Amygdala (tissue), 56 donors: ENCODE data around the gene ENTREP3.
A peak's percentile ranks its signal among the peaks of the same experiment; 100 is the strongest.
"Not testable (repeated sequence)": the region's sequence is repeated elsewhere in the genome, so short reads cannot be mapped to it uniquely, and the experiment has no call there.

ENCODE experiments used
- DNase-seq, 56 donors: peaks; one replicate each; lab custom pipeline; 2025; lab: John Stamatoyannopoulos, UW

ENTREP3 gene

DNA sequence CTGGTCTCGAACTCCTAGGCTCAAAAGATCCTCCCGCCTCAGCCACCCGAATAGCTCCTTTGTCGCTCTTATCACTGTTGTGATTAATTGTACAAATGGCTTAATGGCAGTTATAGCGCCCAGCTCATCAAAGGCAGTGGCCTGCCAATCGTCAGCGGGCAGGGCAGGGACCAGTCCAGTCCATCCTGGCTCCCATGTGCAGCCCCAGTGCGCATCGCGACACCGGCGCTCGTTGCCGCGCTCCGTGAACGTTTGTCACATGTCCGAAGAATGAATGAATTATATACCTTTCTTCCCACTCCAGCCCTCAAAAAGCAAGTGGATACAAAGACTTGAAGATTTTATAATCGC is 28.4 kb downstream of the ENTREP3 start:
- peak in 28 of 56 donors; percentile 6 to 69 (median 38) for DNase-seq

DNA sequence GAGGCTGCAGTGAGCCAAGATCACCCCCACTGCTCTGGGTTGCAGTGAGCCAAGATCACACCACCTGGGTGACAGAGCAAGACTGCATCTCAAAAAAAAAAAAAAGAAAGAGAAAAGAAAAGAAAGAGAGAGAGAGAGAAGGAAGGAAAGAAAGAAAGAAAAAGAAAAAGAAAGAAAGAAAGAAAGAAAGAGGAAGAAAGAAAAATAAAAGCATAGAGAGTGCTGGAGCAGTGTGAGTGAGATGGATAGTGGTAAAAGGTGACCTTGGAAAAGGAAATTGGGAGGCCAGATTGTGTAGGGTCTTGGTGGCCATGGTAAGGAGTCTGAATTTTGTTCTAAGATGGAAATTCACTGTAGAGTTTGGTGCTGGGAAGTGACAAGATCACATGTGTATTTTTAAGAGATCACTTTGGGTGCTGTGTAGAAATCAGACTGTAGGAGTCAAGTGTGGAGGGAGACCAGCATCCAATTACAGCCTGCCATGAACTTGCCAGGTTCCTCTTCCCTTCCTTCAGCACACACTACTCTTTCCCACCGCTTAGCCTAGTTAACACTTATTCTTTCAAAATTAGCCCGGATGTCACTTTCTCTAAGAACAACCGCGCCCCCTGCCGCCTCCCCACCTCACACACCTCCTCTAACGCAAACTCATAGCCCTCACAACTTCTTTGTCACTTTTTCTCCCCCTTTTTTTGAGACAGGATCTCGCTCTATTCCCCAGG is 28.9 kb downstream of the ENTREP3 start:
- peak in 34 of 56 donors; percentile 6 to 75 (median 46) for DNase-seq

DNA sequence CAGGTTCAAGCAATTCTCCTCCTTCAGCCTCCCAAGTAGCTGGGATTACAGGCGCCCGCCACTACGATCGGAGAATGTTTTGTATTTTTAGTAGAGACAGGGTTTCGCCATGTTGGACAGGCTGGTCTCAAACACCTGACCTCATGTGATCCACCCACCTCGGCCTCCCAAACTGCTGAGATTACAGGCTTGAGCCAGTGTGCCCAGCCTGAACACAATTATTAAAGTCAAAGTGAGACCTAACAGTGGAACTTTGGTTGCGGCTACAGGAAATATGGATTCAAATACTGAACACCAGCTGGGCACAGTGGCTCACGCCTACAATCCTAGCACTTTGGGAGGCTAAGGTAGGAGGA is 29.9 kb downstream of the ENTREP3 start:
- not testable (repeated sequence) for DNase-seq

DNA sequence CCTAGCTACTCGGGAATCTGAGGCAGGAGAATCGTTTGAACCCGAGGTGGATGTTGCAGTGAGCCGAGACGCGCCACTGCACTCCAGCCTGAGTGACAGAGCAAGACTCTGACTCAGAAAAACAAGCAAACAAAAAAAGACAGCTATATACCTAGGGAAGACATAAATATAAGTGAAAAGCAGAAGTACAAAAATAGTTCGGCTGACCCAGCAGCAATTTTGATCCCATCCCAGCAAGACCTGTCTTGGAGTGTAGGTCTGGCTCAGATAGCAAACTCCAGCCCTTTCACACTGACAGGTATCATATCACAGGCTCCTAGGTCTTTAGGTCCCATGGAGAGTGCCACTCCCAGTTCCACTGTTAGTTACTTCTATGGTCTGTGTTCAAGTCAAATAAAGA is 32.2 kb downstream of the ENTREP3 start:
- no peak for DNase-seq

DNA sequence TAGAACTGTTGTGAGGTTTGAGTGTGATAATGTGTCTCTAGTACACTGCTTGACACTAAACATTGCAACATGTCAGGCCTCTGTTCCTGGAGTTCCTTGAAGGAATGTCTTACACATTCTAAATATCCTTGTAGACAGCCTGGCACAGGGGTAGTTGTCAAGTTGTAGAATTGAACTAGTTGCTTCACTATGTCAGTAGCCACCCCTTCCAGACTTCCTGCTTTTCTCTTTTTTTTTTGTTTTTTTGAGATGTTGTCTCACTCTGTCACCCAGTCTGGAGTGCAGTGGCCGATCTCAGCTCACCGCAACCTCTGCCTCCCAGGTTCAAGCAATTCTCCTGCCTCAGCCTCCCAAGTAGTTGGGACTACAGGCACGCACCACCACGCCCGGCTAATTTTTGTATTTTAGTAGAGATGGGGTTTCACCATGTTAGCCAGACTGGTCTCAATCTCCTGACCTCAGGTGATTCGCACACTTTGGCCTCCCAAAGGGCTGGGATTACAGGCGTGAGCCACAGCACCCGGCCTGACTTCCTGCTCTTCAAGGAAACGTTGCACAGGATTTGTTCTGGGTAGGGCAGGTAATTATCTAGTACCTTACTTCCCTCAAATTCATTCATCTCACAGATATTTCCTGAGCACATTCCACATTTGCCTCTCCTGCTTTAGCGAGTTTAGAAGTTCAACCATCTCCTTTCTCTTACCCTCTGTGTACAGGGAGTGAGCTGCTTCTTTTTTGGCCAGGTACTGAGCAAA is 34.9 kb downstream of the ENTREP3 start:
- not testable (repeated sequence) for DNase-seq

DNA sequence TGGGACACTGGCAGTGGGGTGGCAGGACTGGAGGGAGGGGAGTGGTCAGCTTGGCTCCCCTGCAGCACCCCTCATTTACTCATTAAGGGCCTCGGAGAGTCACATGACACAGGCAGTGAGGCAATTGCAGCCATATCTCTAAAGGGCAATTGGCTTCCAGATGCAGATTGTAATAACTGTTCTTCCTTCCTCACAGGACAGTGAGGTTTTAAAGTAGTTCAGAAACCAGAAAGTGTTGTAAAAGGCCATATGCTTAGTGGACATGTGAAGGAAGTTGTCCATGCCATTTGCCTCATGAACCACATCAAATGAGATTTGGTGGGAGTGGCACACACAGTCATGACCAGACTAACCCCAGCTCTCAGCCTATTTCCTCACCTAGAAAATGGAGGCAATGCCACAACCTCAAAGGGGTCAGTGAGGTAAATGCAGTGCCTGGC is 35.7 kb downstream of the ENTREP3 start:
- peak in 39 of 56 donors; percentile 9 to 83 (median 36) for DNase-seq

DNA sequence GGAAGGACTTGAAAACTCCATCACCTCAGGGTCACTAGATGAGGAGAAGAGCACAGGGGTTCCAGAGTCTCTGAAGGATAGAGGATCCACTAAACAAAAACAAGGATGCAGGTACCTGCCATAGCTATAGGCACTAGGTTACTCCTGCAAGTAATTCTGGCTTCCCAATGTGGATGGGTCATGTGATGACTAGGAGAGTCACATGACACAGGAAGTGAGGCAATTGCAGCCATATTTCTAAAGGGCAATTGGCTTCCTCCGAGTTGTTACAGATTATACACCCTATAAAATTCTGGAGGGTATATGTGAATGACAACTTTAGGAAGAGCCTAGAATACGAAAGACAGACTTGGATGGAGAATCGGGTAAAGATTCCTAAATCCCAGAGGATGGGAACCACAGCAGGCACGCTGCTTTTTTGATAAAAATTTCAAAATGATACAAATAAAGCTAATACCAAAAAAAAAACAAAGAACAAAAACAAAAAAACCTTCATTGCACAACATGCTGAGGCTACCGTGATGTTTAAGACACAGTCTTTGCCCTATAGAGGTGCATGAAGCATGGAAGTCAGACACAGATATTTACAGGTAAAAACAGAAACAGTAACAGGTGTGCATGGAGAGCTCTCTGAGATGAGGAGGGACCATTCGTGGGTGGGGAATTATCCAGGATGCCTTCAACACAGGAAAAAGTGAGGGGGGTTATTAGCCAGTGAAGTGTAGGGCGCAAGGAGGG is 36.3 kb downstream of the ENTREP3 start:
- peak in 47 of 56 donors; percentile 9 to 86 (median 47) for DNase-seq

DNA sequence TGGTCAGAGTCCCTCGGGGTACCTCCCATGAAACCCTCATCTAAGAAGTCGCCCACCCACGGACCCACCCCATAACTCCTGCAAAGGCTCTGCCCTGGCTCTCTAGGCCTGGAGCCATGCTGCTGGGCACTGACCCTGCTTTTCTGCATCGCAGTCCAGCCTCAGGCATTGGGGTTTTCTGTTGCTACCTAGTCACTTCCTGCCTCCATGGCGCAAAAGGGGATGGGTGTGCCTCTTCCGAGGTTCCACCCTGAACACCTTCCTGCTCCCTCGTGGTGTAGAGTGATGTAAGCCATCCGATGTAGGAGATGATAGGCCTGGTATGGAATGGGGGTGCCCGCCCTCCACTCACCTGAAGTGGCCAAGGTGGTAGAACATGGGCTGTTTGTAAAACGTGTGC is 40.6 kb downstream of the ENTREP3 start:
- DNase-seq: not testable (repeated sequence)

DNA sequence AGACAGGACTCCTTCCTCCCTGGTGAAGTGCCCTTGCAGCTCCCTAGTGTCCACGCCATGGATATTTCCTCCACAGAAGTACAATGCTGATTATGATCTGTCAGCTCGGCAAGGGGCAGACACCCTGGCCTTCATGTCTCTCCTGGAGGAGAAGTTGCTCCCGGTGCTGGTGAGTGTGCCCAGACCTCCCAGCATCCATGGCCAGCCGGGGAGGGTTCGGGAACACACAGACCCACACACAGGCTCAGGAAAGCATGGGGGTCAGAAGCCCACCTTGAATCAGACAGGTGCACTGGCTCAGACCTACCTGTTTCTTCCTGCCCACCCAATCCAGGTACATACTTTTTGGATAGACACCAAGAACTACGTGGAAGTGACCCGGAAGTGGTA is 43.2 kb downstream of the ENTREP3 start:
- not testable (repeated sequence) for DNase-seq

DNA sequence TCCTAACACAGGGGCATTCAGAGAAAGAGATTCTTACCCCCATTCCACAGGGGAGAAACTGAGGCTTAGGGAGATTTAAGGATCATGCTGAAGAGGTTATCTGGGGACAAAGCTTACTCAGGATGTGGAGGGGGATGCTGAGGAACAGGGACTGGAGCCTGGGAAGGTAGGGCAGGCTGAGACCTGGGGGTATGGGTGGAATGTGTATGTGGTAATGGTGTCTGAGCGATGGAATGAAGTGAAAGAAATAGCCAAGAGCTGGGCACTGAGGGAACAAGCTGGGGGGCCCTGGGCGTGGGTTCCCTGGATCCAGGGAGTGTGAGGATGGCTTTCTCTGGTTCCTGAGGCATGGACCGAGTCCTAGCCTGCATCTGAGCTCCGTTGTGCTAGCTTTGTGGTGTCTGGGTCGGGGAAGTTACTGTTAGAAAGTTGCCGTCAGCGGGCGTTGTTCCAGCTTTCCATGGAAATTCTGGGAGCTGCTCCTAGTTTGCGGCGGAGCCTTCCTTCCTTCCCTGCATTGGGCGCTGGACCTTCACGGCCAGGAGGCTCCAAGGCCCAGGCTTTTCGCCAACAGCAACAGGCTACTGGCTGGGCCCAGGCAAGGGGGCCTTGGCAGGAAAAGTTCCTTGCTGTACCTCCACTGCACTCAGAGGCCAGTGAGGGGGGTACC is 43.8 kb downstream of the ENTREP3 start:
- DNase-seq: not testable (repeated sequence)

DNA sequence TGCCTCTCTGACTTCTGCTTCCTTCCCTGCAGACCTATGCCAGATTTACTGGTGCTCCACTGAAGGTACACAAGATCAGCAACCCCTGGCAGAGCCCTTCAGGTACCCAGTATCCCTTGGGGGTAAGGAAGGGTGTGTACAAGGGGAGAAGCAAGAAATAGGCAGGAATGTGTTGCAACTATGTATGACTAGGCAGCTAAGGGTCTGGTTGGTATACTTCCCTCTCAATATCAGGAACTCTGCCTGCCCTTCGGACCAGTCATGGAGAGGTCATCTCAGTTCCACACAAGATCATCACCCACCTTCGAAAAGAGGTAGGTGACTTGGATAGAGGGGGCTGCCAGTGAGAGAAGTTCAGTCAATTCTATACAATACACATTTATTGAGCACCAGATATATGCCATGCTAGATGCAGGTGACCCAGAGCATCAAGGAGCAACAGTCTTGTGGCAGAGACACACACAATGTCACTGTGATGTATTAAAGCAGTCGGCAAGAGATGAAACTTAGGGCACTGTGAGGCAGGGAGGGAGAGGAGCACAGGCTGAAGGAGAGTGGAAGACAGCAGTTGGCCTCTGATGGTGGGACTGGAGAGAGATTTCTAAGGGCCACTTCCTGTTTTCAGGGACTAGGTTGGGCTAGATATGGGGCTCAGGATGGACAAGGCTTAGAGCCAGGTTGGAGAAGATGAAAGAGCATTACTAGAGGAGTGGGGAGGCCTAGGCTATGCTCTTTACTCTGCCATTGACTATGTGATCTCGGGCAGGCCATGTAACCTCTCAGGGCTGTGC is 44.8 kb downstream of the ENTREP3 start:
- no peak for DNase-seq

DNA sequence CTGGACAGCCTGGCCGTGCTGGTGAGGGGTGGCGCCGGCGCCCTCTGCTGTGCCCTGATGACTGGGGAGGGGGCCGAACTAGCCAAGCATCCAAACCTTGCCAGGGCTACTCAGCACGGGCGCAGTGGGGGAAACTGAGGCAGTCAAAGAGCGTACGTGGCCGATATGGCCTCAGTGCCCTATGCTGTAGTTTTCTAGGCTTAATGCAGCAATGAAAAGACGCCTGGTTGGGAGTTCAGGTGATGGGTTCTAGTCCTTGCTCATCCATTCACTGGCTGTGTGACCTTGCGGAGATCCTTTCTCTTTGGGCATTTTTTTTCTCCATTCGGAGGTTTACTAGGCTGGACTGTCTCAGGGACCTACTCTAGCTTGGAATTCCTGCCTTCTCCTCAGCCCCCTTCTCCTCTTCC is 46.0 kb downstream of the ENTREP3 start:
- no peak for DNase-seq

DNA sequence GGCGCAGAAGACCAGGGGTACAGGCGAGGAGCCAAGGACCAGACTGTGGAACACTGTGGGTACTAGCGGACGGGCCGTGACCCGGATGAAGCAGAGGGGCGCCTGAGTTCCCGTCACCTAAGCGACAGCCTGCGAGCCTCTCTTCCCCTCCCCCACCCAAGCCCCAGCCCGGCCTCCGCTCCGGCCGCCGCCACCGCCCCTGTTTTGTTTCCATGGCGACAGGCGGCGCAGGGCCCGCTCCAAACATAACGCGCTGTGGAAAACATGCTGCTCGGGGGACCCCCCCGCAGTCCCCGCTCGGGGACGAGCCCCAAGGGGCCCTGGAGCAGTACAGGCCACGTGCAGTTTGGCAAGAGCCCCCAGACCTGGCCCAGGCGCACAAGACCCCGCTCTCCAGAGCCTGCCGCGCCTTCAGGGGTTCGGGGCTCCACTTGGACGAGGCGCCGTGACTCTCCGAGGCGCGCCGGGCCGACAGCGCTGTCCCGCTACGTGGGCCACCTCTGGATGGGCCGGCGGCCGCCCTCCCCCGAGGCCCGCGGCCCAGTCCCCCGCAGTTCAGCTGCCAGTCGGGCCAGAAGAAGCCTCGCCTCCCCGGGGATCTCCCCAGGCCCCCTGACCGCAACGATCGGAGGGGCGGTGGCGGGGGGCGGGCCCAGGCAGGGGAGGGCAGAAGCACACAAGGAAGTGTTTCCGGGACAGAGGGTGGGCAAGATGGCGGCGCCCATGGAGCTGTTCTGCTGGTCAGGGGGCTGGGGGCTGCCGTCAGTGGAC is 46.6 kb downstream of the ENTREP3 start, which contains the start of gene MTX1:
TSS of gene MTX1 (plus strand) at position 155 of the 771 bp plus-strand sequence. CDS start at position 265, 110 bp downstream.
- DNase-seq: peak; percentile 40 to 87 (median 76)

DNA sequence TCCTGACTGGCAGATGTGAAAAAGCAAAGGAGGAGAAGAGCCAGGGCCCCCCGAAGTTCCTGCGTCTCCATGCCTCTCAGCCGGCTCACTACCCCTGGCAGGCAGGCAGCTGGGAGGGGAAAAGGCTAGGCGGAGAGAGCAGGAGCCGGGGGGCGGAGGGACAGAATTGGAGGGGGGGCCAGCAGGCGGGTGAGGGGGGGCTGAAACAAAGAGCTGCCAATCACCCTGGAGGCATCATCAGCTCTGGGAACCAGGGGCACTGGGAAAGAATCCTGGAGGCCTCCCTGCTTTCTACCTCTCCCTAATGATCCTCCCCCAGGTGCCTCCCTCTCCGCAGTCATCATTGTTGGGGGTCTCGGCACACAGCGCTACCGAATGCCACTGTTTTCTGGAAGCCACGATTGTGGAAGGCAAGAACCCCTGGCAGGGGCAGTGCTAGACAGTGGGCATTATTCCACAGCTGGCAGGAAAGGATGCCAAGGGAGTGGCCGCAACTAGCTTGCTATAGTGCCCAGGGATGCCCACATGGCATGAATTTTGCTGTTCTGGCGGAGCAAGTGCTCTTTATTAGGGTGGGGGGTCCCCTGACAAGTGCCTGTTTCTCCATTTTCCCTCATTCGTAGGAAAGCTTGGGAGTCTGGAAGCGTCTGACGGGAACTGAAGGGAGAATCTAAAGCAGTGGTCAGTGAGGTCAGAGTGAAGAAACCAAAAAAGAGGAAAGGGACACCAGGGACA is 47.3 kb downstream of the ENTREP3 start, which contains the start of gene THBS3:
TSS of gene THBS3 (minus strand) at position 92 of the 735 bp plus-strand sequence. CDS start at position 71, 21 bp downstream.
- peak in 24 of 56 donors; percentile 31 to 77 (median 52) for DNase-seq

DNA sequence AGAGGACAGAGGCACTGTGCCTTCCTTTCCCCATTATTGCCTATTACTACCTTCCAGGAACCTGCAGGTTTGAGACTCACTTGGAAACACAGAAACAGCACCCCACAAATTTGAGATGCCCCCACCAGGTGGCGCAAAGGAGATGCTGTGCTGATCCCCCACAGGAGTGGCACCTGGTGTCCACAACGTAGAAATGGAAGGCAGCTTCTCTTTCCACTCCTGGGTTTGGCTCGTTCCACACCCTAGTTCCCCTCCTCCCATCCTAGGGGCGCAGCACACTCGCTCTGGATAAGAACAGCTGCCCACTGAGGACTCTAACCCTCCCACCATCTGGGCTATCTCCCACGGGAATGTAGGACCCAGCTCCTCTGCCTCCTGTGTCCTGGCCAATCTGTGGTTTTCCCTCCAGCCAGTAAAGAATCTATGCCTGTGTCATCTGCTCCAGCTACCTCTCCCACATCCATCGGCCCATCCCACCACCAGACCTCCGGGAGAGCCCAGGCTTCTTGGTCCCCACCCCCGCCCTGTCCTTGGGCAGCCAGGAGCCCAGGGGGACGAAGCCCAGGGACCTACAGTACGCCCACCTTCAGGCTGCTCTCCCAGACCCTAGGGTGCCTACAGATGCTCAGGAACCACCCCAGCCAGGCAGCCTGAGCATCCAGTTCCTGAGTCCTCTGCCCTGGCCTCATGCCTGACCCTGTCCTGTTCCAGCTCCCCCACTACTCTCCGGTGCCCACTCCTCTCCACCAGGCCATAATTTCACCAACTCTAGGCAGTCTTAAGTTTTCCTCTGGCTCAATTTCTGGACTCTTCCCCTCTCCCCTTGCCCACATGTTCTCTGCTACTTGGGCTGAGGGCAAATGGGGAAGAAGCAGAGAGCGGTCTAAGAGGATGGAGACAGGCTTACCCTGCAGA is 48.1 kb downstream of the ENTREP3 start:
- peak in 48 of 56 donors; percentile 14 to 84 (median 53) for DNase-seq

DNA sequence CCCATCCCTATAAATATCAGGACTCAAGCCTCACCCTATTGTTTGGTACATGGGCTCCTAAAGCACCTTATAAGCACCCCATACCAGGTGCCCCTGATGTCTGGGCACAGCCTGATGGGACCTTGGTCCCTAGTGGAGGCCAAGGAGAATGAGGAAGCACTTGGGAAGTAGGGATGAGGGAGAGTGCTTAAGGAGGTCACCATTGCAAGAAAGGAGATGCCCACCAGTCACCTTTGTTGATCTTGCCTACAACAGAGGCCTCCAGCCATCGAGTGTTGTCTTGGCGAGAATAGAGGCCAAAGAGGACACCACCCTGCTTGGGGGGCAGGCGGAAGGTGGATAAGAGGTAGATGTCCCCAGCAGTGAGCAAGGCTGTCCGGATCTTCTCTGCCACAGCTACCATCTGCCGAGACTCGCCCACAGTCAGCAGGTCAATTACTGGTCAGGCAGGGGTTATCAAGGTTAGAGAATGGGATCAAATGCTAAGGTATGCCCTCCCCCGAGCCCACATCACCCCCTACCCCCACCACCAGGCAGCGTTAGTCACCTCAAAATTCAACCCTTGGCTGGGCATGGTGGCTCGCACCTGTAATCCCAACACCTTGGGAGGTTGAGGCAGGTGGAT is 49.2 kb downstream of the ENTREP3 start:
- DNase-seq: no peak
